Measurements from ENCODE around the gene RNF227.

Gene RNF227

DNA sequence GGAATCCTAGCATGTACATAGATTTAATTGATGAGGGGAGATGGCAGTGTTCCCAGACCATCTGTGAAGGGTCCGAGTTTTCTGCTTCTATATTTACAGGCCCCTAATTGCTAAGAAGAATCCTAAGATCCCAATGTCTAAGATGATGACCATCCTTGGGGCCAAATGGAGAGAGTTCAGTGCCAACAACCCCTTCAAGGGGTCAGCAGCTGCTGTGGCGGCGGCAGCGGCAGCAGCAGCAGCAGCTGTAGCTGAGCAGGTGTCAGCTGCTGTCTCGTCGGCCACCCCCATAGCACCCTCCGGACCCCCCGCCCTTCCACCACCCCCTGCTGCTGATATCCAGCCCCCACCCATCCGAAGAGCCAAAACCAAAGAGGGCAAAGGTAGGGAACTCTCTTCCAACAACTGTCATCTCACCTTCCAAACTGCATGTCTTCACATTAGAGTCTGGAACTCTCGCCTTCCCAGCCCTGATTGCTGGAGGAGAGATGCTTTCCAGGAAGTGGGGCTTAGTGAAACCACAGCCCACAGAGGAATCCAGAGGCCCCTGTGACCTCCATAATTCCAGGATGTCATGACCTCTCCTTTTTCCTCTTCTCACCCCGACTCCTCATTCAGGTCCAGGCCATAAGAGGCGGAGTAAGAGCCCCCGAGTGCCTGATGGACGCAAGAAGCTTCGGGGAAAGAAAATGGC is 22.8 kb downstream of the RNF227 start:
- no peaks in the 10 kb centered on the region for H3K9me3 ChIP-seq (ENCODE audit: severe bottlenecking)
- TF ChIP-seq, protein P1, sequence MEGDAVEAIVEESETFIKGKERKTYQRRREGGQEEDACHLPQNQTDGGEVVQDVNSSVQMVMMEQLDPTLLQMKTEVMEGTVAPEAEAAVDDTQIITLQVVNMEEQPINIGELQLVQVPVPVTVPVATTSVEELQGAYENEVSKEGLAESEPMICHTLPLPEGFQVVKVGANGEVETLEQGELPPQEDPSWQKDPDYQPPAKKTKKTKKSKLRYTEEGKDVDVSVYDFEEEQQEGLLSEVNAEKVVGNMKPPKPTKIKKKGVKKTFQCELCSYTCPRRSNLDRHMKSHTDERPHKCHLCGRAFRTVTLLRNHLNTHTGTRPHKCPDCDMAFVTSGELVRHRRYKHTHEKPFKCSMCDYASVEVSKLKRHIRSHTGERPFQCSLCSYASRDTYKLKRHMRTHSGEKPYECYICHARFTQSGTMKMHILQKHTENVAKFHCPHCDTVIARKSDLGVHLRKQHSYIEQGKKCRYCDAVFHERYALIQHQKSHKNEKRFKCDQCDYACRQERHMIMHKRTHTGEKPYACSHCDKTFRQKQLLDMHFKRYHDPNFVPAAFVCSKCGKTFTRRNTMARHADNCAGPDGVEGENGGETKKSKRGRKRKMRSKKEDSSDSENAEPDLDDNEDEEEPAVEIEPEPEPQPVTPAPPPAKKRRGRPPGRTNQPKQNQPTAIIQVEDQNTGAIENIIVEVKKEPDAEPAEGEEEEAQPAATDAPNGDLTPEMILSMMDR (IDR thresholded peaks at IDR 0.05; ENCODE audit: low read depth, low read length), result no peak
- H3K27ac ChIP-seq, result no peak overlapping the region
- H3K4me3 ChIP-seq (ENCODE audit: low read depth, low read length), result no peak overlapping the region
- DNase-seq, result no peak
- no peaks in the 10 kb centered on the region for H3K27me3 ChIP-seq (ENCODE audit: insufficient read depth, low read depth, severe bottlenecking)
- peaks cover 69% of the 10 kb centered on the region for H3K36me3 ChIP-seq

DNA sequence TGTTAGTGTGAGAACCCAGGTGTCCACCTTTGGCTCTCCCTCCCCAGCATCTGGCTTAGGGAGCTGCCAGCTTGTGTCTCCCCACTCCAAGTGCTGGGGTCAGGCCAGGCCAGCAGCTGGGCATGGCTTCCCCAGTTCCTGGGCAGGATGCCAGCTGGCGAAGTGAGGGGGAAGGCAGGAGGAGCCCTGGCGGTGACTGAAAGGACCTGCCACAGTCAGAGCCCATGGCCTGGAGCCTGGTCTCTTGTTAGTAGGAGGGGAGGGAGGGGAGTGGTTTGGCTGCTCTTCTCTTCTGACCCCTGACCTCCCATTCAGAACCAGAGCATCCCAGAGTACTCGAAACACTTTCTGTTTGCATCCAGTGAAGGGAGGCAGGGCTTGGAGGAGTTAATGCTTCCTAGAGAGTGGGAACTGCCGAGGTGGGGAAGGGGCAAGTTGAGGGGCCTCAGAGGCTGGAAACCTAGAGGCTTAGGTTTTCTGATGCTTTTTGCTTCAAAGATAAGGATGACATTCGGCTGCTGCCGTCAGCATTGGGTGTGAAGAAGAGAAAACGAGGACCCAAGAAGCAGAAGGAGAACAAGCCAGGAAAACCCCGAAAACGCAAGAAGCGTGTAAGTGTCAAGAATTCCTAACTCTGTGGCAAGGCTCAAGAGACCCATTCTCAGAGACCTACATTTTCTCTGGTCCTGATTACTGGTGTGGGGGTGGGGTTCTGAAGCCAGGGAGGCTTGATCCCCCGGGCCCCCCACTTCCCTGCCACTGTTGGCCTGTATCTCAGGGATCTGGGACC is 26.7 kb downstream of the RNF227 start:
- no peak overlapping the region for H3K4me3 ChIP-seq (ENCODE audit: low read depth, low read length)
- peak overlapping the region; percentile 90 for H3K27ac ChIP-seq
- peak; percentile 78 for DNase-seq
- peaks cover 34% of the 10 kb centered on the region for H3K36me3 ChIP-seq
- H3K9me3 ChIP-seq (ENCODE audit: severe bottlenecking), result no peaks in the 10 kb centered on the region
- TF ChIP-seq, protein P1 (IDR thresholded peaks at IDR 0.05; ENCODE audit: low read depth, low read length), result 0 out of 2 replicates have a peak, but pooled peaks have one; percentile 31
- H3K27me3 ChIP-seq (ENCODE audit: insufficient read depth, low read depth, severe bottlenecking), result no peaks in the 10 kb centered on the region

DNA sequence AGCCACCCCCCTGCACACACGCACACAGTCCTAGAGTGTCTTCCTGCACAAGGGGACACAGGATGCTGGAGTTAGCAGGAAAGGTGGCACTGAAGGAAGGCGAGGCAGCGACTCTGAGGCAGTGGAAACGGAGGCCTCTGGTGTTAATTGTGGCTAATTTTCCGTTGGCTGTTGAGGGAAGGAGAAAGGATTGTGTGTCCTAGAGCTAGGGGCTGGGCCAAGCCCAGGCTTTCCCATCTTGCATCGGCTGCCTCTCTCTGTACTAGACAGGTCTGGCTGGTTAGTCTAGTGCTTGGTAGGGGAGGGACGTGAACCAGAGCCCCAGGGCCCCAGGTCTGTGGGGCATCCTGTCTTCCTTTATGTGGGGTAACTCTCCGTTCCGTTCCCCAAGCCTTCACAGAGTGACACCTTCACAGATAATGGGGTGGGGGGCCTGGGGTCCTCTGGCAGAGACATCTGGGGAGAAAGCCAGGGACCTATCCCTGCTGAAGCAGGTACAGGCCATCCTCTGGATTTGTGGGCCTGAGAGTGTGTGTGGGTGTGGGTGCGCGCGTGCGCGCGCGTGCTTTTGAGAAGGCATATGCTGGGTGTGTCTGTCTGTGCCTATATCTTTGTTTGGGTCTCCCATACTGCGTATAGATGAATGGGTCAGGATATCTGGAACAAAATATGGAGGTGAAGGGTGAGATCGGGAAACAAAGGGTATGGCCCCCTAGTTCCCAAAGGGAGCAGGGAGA is 27.7 kb downstream of the RNF227 start, which contains the start of gene CHD3:
Gene CHD3 (plus strand): TSS at position 606 of the 737 bp plus-strand sequence. CDS start 212 bp downstream, outside the sequence.
- no peak for DNase-seq
- no peaks in the 10 kb centered on the region for H3K9me3 ChIP-seq (ENCODE audit: severe bottlenecking)
- peak within 1 kb of the TSS; percentile 90 for H3K27ac ChIP-seq
- H3K4me3 ChIP-seq (ENCODE audit: low read depth, low read length), result peak within 1 kb of the TSS; percentile 77
- TF ChIP-seq, protein P1 (IDR thresholded peaks at IDR 0.05; ENCODE audit: low read depth, low read length), result no peak
- H3K36me3 ChIP-seq, result peaks cover 27% of the 10 kb centered on the region
- H3K27me3 ChIP-seq (ENCODE audit: insufficient read depth, low read depth, severe bottlenecking), result no peaks in the 10 kb centered on the region

DNA sequence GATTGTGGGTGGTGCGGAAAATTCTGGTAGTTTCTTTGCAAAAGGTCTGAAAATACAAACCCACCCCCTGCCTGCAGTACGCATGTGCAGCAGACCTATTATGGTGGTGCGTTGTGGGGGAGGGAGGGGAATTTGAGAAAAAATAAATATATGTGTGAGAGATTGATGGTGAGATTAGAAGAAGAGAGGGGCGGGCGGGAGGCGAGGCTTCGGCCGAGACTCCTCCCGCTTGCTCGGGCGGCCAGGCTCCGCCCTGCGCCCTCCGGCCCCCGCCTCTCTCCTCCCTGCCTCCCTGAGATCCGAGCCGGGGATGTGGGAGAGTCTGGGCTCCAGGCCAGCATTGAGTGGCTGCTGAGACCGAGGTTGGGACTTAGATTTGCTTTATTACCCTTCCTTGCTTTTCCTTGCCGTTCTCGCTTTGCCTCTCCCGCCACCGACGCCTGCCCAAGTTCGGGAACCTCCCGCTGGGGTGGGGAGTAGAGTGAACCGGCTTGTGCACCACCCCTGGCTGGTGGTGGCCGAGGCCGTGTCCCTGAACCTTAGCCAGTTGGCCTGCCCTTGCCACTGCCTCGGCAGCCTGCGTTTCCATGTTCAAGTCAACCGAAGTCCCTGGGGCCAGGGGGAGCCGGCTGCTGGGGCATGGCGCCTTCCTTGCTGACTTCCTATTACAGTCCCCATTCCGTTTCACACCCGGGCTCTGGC is 28.5 kb downstream of the RNF227 start:
- H3K4me3 ChIP-seq (ENCODE audit: low read depth, low read length), result peak overlapping the region; percentile 77
- no peaks in the 10 kb centered on the region for H3K27me3 ChIP-seq (ENCODE audit: insufficient read depth, low read depth, severe bottlenecking)
- peaks cover 27% of the 10 kb centered on the region for H3K36me3 ChIP-seq
- no peaks in the 10 kb centered on the region for H3K9me3 ChIP-seq (ENCODE audit: severe bottlenecking)
- H3K27ac ChIP-seq, result peak overlapping the region; percentile 90
- TF ChIP-seq, protein P1 (IDR thresholded peaks at IDR 0.05; ENCODE audit: low read depth, low read length), result no peak
- peak; percentile 88 for DNase-seq

DNA sequence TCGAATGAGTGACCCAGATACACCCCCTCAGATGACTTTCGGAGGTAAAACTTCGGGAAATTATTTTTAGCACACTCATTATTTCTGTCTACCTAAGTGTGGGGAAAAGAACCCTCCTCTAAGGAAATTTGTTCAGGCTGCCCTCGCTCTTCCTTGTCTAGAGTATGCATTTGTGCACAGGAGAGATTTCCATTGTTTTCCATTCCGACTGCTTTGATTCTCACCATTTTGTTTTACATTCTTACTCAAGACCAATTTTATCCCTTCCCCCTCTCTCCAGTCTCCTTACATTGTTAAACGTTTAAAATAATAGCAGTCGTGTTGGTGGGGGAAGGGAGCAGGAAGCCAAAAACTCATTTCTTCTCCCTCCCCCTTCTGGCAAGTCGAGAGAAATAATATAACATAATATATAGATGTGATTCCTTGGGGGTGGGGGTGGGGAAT is 29.0 kb downstream of the RNF227 start:
- TF ChIP-seq, protein P1 (IDR thresholded peaks at IDR 0.05; ENCODE audit: low read depth, low read length), result no peak
- no peak for DNase-seq
- peak overlapping the region; percentile 90 for H3K27ac ChIP-seq
- H3K36me3 ChIP-seq, result peaks cover 26% of the 10 kb centered on the region
- H3K4me3 ChIP-seq (ENCODE audit: low read depth, low read length), result peak overlapping the region; percentile 77
- no peaks in the 10 kb centered on the region for H3K9me3 ChIP-seq (ENCODE audit: severe bottlenecking)
- H3K27me3 ChIP-seq (ENCODE audit: insufficient read depth, low read depth, severe bottlenecking), result no peaks in the 10 kb centered on the region

Measured in WERI-Rb-1 (cell line).